IMR-90 (cell line): ENCODE measurements around the gene GSS. TPM values are rescaled to one million over a fixed set of nuclear protein-coding genes. Genes with fewer than 3 reads are reported as not detected.

ENCODE experiments used
- ATAC-seq: fragments of 200-7000 bp; cut with Tn5 transposase; 2 replicates; pipeline ENCODE4 v1.9.1; 2020; ENCODE audit warnings: low read depth, mild to moderate bottlenecking, moderate library complexity
- BruUV-seq: library from RNA; stranded (reverse); fragments of 400-500 nt; replicated peaks from 2 replicates; lab custom pipeline; 2021; lab: Mats Ljungman, UMichigan
- CTCF ChIA-PET: fragments of 300-600 bp; formaldehyde crosslinking; extraction: SDS; loops from one replicate; lab custom pipeline; 2021; ENCODE audit warnings: antibody characterized with exemption; lab: Yijun Ruan, JAX
- POLR2A ChIA-PET: fragments of 300-600 bp; sonication (Branson Sonifier 250); formaldehyde crosslinking; loops from one replicate; lab custom pipeline; 2022; ENCODE audit warnings: antibody characterized with exemption; ENCODE audit not compliant: unreplicated experiment; lab: Charles Lee
- DNase-seq: peaks from one replicate; pipeline ENCODE4 v3.0.0; 2013
- H2AFZ ChIP-seq: replicated peaks from 2 replicates; pipeline ENCODE3; 2013; ENCODE audit warnings: low read length, mild to moderate bottlenecking; ENCODE audit not compliant: poor library complexity
- H2AK5ac ChIP-seq: 2 replicates; pipeline ENCODE4 v1.6.1; 2013; ENCODE audit warnings: low read depth, low read length, inconsistent platforms
- H2AK9ac ChIP-seq: replicated peaks from 2 replicates; pipeline ENCODE3; 2013; ENCODE audit warnings: mild to moderate bottlenecking, low read depth, low read length, moderate library complexity; ENCODE audit not compliant: poor library complexity
- H2BK120ac ChIP-seq: 2 replicates; pipeline ENCODE4 v1.6.1; 2013; ENCODE audit warnings: low read depth, low read length, inconsistent platforms
- H2BK15ac ChIP-seq: 3 replicates; pipeline ENCODE4 v1.6.1; 2013; ENCODE audit warnings: low read depth, low read length, inconsistent platforms
- H2BK20ac ChIP-seq: 2 replicates; pipeline ENCODE4 v1.6.1; 2013; ENCODE audit warnings: low read depth, mild to moderate bottlenecking, inconsistent platforms, low read length, moderate library complexity
- H2BK5ac ChIP-seq: 2 replicates; pipeline ENCODE4 v1.6.1; 2013; ENCODE audit warnings: mild to moderate bottlenecking, low read depth, low read length, inconsistent platforms; ENCODE audit not compliant: poor library complexity, severe bottlenecking
- H3K14ac ChIP-seq: replicated peaks from 2 replicates; pipeline ENCODE4 v1.6.1; 2013; ENCODE audit warnings: low read depth, low read length, inconsistent platforms
- H3K18ac ChIP-seq: 2 replicates; pipeline ENCODE4 v1.6.1; 2013; ENCODE audit warnings: low read depth, low read length, control low read depth
- H3K23ac ChIP-seq: 2 replicates; pipeline ENCODE4 v1.6.1; 2013; ENCODE audit warnings: low read depth, low read length, inconsistent platforms
- H3K27ac ChIP-seq: 2 replicates; pipeline ENCODE4 v1.5.1; 2013; ENCODE audit warnings: mild to moderate bottlenecking, control low read depth, low read length; ENCODE audit not compliant: insufficient read depth
- H3K27me3 ChIP-seq: 2 replicates; pipeline ENCODE4 v1.6.1; 2013; ENCODE audit warnings: low read length; ENCODE audit not compliant: control insufficient read depth, insufficient read depth
- H3K36me3 ChIP-seq: 2 replicates; pipeline ENCODE4 v1.6.1; 2013; ENCODE audit warnings: low read length, mixed read lengths; ENCODE audit not compliant: control insufficient read depth, insufficient read depth
- H3K4ac ChIP-seq: 2 replicates; pipeline ENCODE4 v1.6.1; 2013; ENCODE audit warnings: low read depth, low read length, inconsistent platforms
- H3K4me1 ChIP-seq: 2 replicates; pipeline ENCODE4 v1.6.1; 2013; ENCODE audit warnings: low read length, mixed read lengths; ENCODE audit not compliant: control insufficient read depth, insufficient read depth
- H3K4me2 ChIP-seq: 2 replicates; pipeline ENCODE4 v1.6.1; 2013; ENCODE audit warnings: low read depth, mild to moderate bottlenecking, control low read depth, low read length, moderate library complexity
- H3K4me3 ChIP-seq: 2 replicates; pipeline ENCODE4 v1.5.1; 2013; ENCODE audit warnings: low read depth, mild to moderate bottlenecking, control low read depth, low read length, moderate library complexity; ENCODE audit not compliant: insufficient read depth
- H3K56ac ChIP-seq: 2 replicates; pipeline ENCODE4 v1.6.1; 2013; ENCODE audit warnings: low read length, inconsistent platforms; ENCODE audit not compliant: insufficient read depth; ENCODE audit errors: extremely low read depth
- H3K79me1 ChIP-seq, 2 experiments: 2 replicates each; pipeline ENCODE4 v1.6.1; 2013; ENCODE audit warnings: low read length in 2 of 2, inconsistent platforms in 1 of 2, low read depth in 1 of 2
- H3K9ac ChIP-seq: 2 replicates; pipeline ENCODE4 v1.6.1; 2013; ENCODE audit warnings: low read depth, low read length, control low read depth
- H3K9me1 ChIP-seq: 2 replicates; pipeline ENCODE4 v1.6.1; 2013; ENCODE audit warnings: low read length, inconsistent platforms; ENCODE audit not compliant: insufficient read depth
- H3K9me3 ChIP-seq: 2 replicates; pipeline ENCODE4 v1.6.1; 2013; ENCODE audit warnings: low read length; ENCODE audit not compliant: control insufficient read depth, insufficient read depth
- H4K20me1 ChIP-seq: 2 replicates; pipeline ENCODE4 v1.6.1; 2013; ENCODE audit warnings: low read length, inconsistent platforms; ENCODE audit not compliant: insufficient read depth
- H4K5ac ChIP-seq: 2 replicates; pipeline ENCODE4 v1.6.1; 2013; ENCODE audit warnings: mild to moderate bottlenecking, low read depth, low read length, control low read depth
- H4K8ac ChIP-seq, 2 experiments: 2 replicates each; pipeline ENCODE4 v1.6.1; 2013; ENCODE audit warnings: low read depth in 2 of 2, low read length in 2 of 2, control low read depth in 1 of 2, inconsistent platforms in 1 of 2
- H4K91ac ChIP-seq: 2 replicates; pipeline ENCODE4 v1.6.1; 2013; ENCODE audit warnings: low read depth, low read length, inconsistent platforms; ENCODE audit not compliant: insufficient read depth
- BHLHE40 ChIP-seq: fragments of 150-350 bp; IDR thresholded peaks from 2 replicates; pipeline ENCODE4 v1.6.1; 2016; ENCODE audit warnings: mild to moderate bottlenecking, low read depth, low read length
- CEBPB ChIP-seq: IDR thresholded peaks from 2 replicates; pipeline ENCODE4 v1.6.1; 2012; ENCODE audit warnings: low read depth, low read length, improper control_type of control experiment
- CHD1 ChIP-seq: IDR thresholded peaks from 2 replicates; pipeline ENCODE4 v1.6.1; 2012; ENCODE audit warnings: low read depth, low read length, improper control_type of control experiment
- CTCF ChIP-seq: conservative IDR thresholded peaks from 2 replicates; pipeline ENCODE4 v1.5.1; 2012; ENCODE audit warnings: mild to moderate bottlenecking, low read depth, low read length, improper control_type of control experiment
- ELK1 ChIP-seq: fragments of 150-350 bp; IDR thresholded peaks from 2 replicates; pipeline ENCODE4 v1.6.1; 2016; ENCODE audit warnings: low read depth, mild to moderate bottlenecking, low read length, moderate library complexity, borderline replicate concordance
- FOS ChIP-seq: fragments of 150-350 bp; IDR thresholded peaks from 2 replicates; pipeline ENCODE4 v1.6.1; 2016; ENCODE audit warnings: low read depth, low read length
- MAFK ChIP-seq: IDR thresholded peaks from 2 replicates; pipeline ENCODE4 v1.6.1; 2012; ENCODE audit warnings: low read depth, low read length, improper control_type of control experiment
- MAZ ChIP-seq: IDR thresholded peaks from 2 replicates; pipeline ENCODE4 v1.6.1; 2012; ENCODE audit warnings: low read depth, mild to moderate bottlenecking, low read length, improper control_type of control experiment, moderate library complexity, borderline replicate concordance
- MXI1 ChIP-seq: IDR thresholded peaks from 2 replicates; pipeline ENCODE4 v1.6.1; 2012; ENCODE audit warnings: low read depth, mild to moderate bottlenecking, low read length, moderate library complexity, borderline replicate concordance
- NFE2L2 ChIP-seq: fragments of 150-350 bp; IDR thresholded peaks from 2 replicates; pipeline ENCODE4 v1.6.1; 2016; ENCODE audit warnings: low read depth, mild to moderate bottlenecking, low read length
- POLR2A ChIP-seq: IDR thresholded peaks from 2 replicates; pipeline ENCODE4 v1.6.1; 2012; ENCODE audit warnings: mild to moderate bottlenecking, low read depth, low read length
- RAD21 ChIP-seq: IDR thresholded peaks from 2 replicates; pipeline ENCODE4 v1.6.1; 2012; ENCODE audit warnings: low read length, improper control_type of control experiment
- RCOR1 ChIP-seq: IDR thresholded peaks from 2 replicates; pipeline ENCODE4 v1.6.1; 2012; ENCODE audit warnings: mild to moderate bottlenecking, low read length, improper control_type of control experiment; ENCODE audit not compliant: insufficient replicate concordance
- RFX5 ChIP-seq: IDR thresholded peaks from 2 replicates; pipeline ENCODE4 v1.8.0; 2012; ENCODE audit warnings: low read depth, mild to moderate bottlenecking, low read length, moderate library complexity
- SMC3 ChIP-seq: fragments of 150-350 bp; IDR thresholded peaks from 2 replicates; pipeline ENCODE4 v1.6.1; 2016; ENCODE audit warnings: low read depth, mild to moderate bottlenecking, antibody characterized with exemption, low read length, moderate library complexity
- USF2 ChIP-seq: fragments of 150-350 bp; IDR thresholded peaks from 2 replicates; pipeline ENCODE4 v1.6.1; 2017; ENCODE audit warnings: mild to moderate bottlenecking, antibody characterized with exemption, low read length, low read depth
- WGBS, 2 experiments: methylation state at CpG; one replicate each; pipeline versions ENCODE4 v1.1.5 to v1.1.7; 2013; ENCODE audit warnings: missing lambda C conversion rate in 2 of 2; ENCODE audit not compliant: insufficient read length in 1 of 2; ENCODE audit errors: extremely low coverage in 2 of 2; 5-methylcytosine and 5-hydroxymethylcytosine counted together
- dilution Hi-C: fragments of 300-500 bp; cut with HindIII; formaldehyde crosslinking; loops from one replicate; pipeline ENCODE4 v1.14.3; 2018; ENCODE audit warnings: low sequenced_read_pairs; ENCODE audit not compliant: unreplicated experiment
- in situ Hi-C: fragments of 300-500 bp; cut with MboI; formaldehyde crosslinking; loops from 3 replicates; pipeline ENCODE4 v1.14.3; 2019; ENCODE audit warnings: low sequenced_read_pairs, inconsistent platforms, mixed read lengths
- intact Hi-C: fragments of 100-400 bp; cut with micrococcal nuclease; formaldehyde crosslinking; loops from 2 replicates; pipeline ENCODE4 v1.10.0; 2022
- polyA plus RNA-seq, 3 experiments: library from polyadenylated mRNA; depleted of rRNA; stranded (reverse); fragments of >200 nt; gene quantifications; 2 replicates each; pipeline ENCODE4 v1.2.3, GENCODE V29; 2012; ENCODE audit warnings: low replicate concordance in 1 of 3
- total RNA-seq: library from RNA; depleted of rRNA; stranded (reverse); fragments of >200 nt; gene quantifications from 2 replicates; pipeline ENCODE4 v1.2.3, GENCODE V29; 2012

The GSS gene
- total and polyA plus RNA-seq, 2 of the 4 experiments (the other 2 are of a cell fraction): 73.7 to 90.0 TPM

GRCh38 chr20:34971561-34972235 lies 16.1 kb upstream of the GSS start:
- in situ Hi-C loops (no loop called here), dilution Hi-C loops (no loop called here), intact Hi-C loops (no loop called here)
- no peak overlapping the region for H2BK120ac ChIP-seq
- no peak overlapping the region for H2BK5ac ChIP-seq
- ChIA-PET POLR2A (no interaction called here), CTCF (interaction anchor here (0.8 kb wide), 1 partner anchor 17 kb away, joined by 4 read pairs; no protein-coding TSS in a partner anchor)
- H3K4ac ChIP-seq: no peak overlapping the region
- no peak overlapping the region for H3K23ac ChIP-seq
- H3K79me1 ChIP-seq: no peaks in the 10 kb centered on the region
- H3K4me3 ChIP-seq: no peak overlapping the region
- no TSS peak for BruUV-seq
- 28% methylated on average over 6 of the region's 10 CpGs; no CpG with 5 or more reads in 1 of the 2 experiments for WGBS, 2 experiments
- TF ChIP-seq RFX5 (no peak), CHD1 (no peak), RAD21 (no peak), NFE2L2 (no peak), USF2 (no peak), RCOR1 (no peak), MAFK (no peak), MAZ (no peak), ELK1 (no peak), MXI1 (no peak), CEBPB (no peak), SMC3 (no peak), BHLHE40 (no peak), POLR2A (no peak), CTCF (no peak), FOS (no peak)
- H3K4me2 ChIP-seq: no peak overlapping the region
- H4K5ac ChIP-seq: no peak overlapping the region
- no peak overlapping the region for H3K27ac ChIP-seq
- H3K9me1 ChIP-seq: 0 out of 2 replicates have a peak, but pooled peaks cover 8% of the 10 kb centered on the region
- no peak for ATAC-seq
- no peak overlapping the region for H4K8ac ChIP-seq
- no peak overlapping the region for H2BK20ac ChIP-seq
- no peaks in the 10 kb centered on the region for H3K9me3 ChIP-seq
- H3K56ac ChIP-seq: no peak overlapping the region
- H3K4me1 ChIP-seq: no peaks in the 10 kb centered on the region
- peaks cover 35% of the 10 kb centered on the region for H3K27me3 ChIP-seq
- peak overlapping the region; percentile 33 for H2AFZ ChIP-seq
- H3K18ac ChIP-seq: no peak overlapping the region
- no peak overlapping the region for H4K91ac ChIP-seq
- no peak overlapping the region for H3K9ac ChIP-seq
- H2AK5ac ChIP-seq: no peak overlapping the region
- no peak overlapping the region for H2BK15ac ChIP-seq
- H3K36me3 ChIP-seq: no peaks in the 10 kb centered on the region
- H4K20me1 ChIP-seq: no peaks in the 10 kb centered on the region
- no peak for DNase-seq
- no peak overlapping the region for H2AK9ac ChIP-seq
- H3K14ac ChIP-seq: no peak overlapping the region; the same call in 1 of the 2 replicates
